ENCODE data around the gene CTBP2. TPM values are rescaled to one million over a fixed set of nuclear protein-coding genes. Genes with fewer than 3 reads are reported as not detected.
"Not testable (repeated sequence)": the region's sequence is repeated elsewhere in the genome, so short reads cannot be mapped to it uniquely, and the experiment has no call there.

Gene CTBP2
- total RNA-seq, 4 donors from 2014 or later: 65.9 to 129 (median 71.2) TPM

DNA sequence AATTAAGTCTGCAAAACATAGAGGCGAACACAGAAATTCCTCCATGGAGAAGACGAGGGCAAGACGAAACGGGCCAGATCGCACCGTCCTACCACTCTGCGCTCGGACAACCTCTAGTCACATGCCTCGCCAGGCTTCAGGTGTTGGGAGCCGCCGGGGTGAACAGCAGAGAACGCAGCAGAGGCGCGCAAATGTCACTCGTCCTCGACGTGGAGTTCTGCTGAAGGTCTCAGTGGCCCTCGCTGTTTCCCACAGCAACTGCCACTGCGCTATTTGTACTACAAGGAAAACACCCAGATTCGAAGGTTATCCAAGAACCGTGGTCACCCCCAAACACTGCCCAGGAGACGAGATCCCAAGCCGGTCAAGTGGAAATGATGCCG lies 9.2 kb downstream of the CTBP2 start:
- Histone ChIP-seq H3K27ac (peak overlapping the region in 1 of 2 donors; percentile 71), H3K36me3 (no peaks in the 10 kb centered on the region), H3K9me3 (no peaks in the 10 kb centered on the region), H3K27me3 (no peaks in the 10 kb centered on the region), H3K4me3 (no peak overlapping the region), H3K4me1 (peaks cover 37 to 55% of the 10 kb centered on the region in 2 donors)
- no peak for DNase-seq
- TF ChIP-seq, protein P1, sequence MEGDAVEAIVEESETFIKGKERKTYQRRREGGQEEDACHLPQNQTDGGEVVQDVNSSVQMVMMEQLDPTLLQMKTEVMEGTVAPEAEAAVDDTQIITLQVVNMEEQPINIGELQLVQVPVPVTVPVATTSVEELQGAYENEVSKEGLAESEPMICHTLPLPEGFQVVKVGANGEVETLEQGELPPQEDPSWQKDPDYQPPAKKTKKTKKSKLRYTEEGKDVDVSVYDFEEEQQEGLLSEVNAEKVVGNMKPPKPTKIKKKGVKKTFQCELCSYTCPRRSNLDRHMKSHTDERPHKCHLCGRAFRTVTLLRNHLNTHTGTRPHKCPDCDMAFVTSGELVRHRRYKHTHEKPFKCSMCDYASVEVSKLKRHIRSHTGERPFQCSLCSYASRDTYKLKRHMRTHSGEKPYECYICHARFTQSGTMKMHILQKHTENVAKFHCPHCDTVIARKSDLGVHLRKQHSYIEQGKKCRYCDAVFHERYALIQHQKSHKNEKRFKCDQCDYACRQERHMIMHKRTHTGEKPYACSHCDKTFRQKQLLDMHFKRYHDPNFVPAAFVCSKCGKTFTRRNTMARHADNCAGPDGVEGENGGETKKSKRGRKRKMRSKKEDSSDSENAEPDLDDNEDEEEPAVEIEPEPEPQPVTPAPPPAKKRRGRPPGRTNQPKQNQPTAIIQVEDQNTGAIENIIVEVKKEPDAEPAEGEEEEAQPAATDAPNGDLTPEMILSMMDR (IDR thresholded peaks at IDR 0.05): no peak
- TF ChIP-seq POLR2A (IDR thresholded peaks at IDR 0.05): no peak
- intact Hi-C loops (cut with DNase I; ENCODE audit: low total_unique reads): loop anchor here (10.0 kb wide), 1 partner anchor 96 kb away; no protein-coding TSS in a partner anchor

DNA sequence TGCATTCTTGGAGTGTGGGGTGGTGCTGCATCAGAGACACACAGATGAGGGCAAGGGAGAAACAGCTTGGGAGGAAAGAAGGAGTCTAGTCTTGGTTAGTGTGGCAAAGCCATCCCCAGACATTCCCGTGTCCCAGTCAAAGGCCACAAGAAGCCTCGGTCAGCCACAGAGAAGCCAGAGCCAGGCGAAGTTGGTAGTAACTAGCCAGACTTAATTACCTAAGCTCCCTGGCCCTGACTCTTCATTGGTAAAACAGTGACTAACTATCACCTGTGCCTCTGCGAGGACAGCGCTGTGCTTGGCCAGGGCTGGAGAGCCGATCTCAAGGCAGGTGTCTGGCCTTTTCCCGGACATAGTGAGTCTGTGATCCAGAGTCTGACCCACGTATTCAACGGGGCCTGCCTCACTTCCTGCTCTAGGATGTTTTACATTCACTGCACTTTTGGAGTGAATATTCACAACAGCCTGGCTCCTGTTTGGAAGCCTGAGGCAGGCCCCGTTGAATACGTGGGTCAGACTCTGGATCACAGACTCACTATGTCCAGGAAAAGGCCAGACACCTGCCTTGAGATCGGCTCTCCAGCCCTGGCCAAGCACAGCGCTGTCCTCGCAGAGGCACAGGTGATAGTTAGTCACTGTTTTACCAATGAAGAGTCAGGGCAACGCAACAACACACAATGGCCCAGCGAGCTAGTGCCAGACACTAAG lies 9.8 kb downstream of the CTBP2 start:
- Histone ChIP-seq H3K27ac (peak overlapping the region; percentile 62 to 82), H3K4me1 (peaks cover 32 to 49% of the 10 kb centered on the region in 2 donors)
- intact Hi-C loops (cut with DNase I; ENCODE audit: low total_unique reads): loop anchor here (10.0 kb wide), 1 partner anchor 96 kb away; no protein-coding TSS in a partner anchor
- H3K36me3 ChIP-seq, DNase-seq, H3K27me3 ChIP-seq, H3K4me3 ChIP-seq, H3K9me3 ChIP-seq: not testable (repeated sequence)

DNA sequence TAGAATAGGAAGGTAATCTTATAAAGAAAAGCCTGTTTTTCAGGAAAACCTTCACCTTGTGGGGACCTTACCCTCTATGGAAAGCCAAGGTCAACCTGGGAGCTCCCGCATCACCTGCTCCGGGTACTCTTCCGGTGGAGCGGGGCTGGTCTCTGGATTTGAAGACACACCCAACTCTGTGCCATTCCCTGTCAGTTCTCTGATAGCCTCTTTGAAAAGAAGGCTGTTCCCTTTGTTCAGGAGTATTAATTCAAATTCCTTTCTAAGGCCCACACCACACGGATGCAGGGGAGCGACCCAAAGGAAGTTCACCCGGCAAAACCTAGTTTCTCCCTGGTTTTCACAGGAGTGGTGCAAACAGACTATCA lies 10.7 kb downstream of the CTBP2 start:
- peak overlapping the region; percentile 62 to 82 for H3K27ac ChIP-seq
- no peak for DNase-seq
- H3K36me3 ChIP-seq: no peaks in the 10 kb centered on the region
- H3K4me3 ChIP-seq: no peak overlapping the region
- intact Hi-C loops (cut with DNase I; ENCODE audit: low total_unique reads): loop anchor here (10.0 kb wide), 1 partner anchor 95 kb away; no protein-coding TSS in a partner anchor
- H3K27me3 ChIP-seq: no peaks in the 10 kb centered on the region
- no peaks in the 10 kb centered on the region for H3K9me3 ChIP-seq
- H3K4me1 ChIP-seq: peaks cover 25 to 49% of the 10 kb centered on the region in 2 donors
- no peak for TF ChIP-seq POLR2A (IDR thresholded peaks at IDR 0.05)
- TF ChIP-seq, protein P1 (IDR thresholded peaks at IDR 0.05): no peak

DNA sequence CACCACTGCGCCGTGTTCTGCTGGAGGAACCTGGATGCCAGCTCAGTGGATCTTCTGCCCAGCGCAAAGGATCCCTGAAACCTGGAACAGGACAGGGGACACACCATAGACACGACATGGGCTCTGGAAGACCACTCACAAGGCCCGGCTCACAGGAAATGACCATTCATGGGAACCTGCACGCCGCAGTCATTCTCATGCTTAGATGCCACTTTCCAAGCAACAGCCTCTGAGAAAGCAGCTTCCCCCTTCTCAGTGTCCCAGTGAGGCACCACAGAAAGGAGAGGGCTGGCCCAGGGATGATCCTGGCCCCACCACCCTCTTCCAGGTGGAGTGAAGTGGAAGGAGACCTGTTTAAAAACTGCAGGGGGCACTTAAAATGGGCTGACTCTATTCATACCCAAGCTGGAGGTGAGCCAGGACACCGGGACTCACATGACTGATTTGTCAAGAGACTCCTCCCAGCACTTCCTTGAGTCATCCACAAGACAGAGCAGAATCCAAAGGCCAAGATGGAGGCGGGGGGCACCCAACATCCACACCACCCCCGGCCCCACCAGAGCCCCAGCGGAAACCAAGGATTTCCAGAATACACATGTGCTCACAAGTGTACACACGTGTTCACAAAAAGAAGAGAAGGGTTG lies 11.2 kb downstream of the CTBP2 start:
- intact Hi-C loops (cut with DNase I; ENCODE audit: low total_unique reads): no loop called here
- Histone ChIP-seq H3K9me3 (no peaks in the 10 kb centered on the region), H3K27ac (peak overlapping the region; percentile 62 to 82), H3K4me1 (peaks cover 26 to 49% of the 10 kb centered on the region in 2 donors), H3K4me3 (no peak overlapping the region), H3K36me3 (no peaks in the 10 kb centered on the region), H3K27me3 (no peaks in the 10 kb centered on the region)
- DNase-seq: peak; percentile 64 to 83
- TF ChIP-seq, protein P1 (IDR thresholded peaks at IDR 0.05): no peak

DNA sequence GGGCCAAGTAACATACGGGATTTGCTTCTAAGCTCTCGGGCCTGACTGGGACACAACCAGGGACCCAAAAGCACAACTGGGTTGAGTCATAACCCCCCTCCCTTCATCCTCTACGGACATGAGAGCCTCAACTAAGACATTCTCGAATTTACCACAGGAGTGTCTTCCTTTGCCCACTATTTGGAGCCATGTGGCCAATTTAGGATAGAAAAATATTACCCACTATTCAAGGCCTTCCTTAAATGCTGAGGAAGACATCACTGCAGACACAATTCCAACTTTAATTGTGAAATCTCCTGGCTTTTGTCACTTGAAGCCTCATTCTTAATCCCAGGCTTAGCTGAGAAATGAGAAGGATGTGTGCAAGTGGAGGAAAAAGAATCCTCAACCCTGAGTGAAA lies 11.8 kb downstream of the CTBP2 start:
- DNase-seq: no peak
- H3K27ac ChIP-seq: peak overlapping the region; percentile 62 to 82
- H3K27me3 ChIP-seq: no peaks in the 10 kb centered on the region
- intact Hi-C loops (cut with DNase I; ENCODE audit: low total_unique reads): no loop called here
- H3K4me3 ChIP-seq: no peak overlapping the region
- no peaks in the 10 kb centered on the region for H3K36me3 ChIP-seq
- H3K4me1 ChIP-seq: peaks cover 25 to 47% of the 10 kb centered on the region in 2 donors
- TF ChIP-seq POLR2A (IDR thresholded peaks at IDR 0.05): no peak
- TF ChIP-seq, protein P1 (IDR thresholded peaks at IDR 0.05): no peak
- H3K9me3 ChIP-seq: no peaks in the 10 kb centered on the region
